NCI-H1092 (cell line): ENCODE data around the gene FAR1.

Experiments used
- DNase-seq: peaks from one replicate; lab custom pipeline; 2025; lab: John Stamatoyannopoulos, UW

Gene FAR1

GRCh38 chr11:13777341-13777985 lies 109.0 kb downstream of the FAR1 start:
- no peak for DNase-seq

GRCh38 chr11:13778345-13778744 lies 109.9 kb downstream of the FAR1 start:
- no peak for DNase-seq

- DNase-seq: no peak
Observed at GRCh38 chr11:13781153-13781552, 112.7 kb downstream of the FAR1 start.
